GM13977 (cell line): ENCODE results near the gene SRGAP2C.
"Not testable (repeated sequence)": the region's sequence is repeated elsewhere in the genome, so short reads cannot be mapped to it uniquely, and the experiment has no call there.

Source experiments
- DNase-seq: peaks from one replicate; pipeline ENCODE4 v3.0.0; 2012; ENCODE audit warnings: low spot score
- in situ Hi-C: fragments of 300-500 bp; cut with MboI; formaldehyde crosslinking; loops from one replicate; pipeline ENCODE4 v1.12.0; 2022; ENCODE audit warnings: low sequenced_read_pairs, low pct_unique_long_range_greater_than_20kb, mixed read lengths, inconsistent platforms; ENCODE audit not compliant: unreplicated experiment

SRGAP2C gene

GRCh38 chr1:121178197-121178596, 6.6 kb upstream of the SRGAP2C start:
- DNase-seq, in situ Hi-C loops: not testable (repeated sequence)

DNA sequence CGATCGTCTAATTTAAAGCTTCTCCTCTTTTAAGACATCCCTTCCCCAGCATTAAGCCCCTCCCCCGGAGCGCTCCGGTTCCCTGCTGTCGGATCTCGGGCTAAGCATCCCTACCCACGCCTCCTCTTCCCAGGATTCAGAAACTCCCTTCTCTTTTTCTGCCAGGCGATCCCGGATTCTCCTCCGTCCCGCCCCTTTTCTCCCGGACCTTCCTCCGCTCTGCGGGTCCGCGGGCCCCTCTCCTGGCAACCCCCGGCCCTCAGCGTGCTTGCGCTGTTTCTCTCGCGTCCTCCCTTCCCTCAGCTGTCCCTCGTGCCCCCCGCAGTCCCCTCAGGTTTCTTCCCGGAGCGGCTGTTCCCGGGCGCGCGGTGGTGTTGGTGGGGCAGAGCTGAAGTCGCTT, 908 bp upstream of the SRGAP2C start:
- DNase-seq, in situ Hi-C loops: not testable (repeated sequence)

- DNase-seq, in situ Hi-C loops: not testable (repeated sequence)
Measured at GRCh38 chr1:121185140-121185708, 449 bp downstream of the SRGAP2C start.

GRCh38 chr1:121186191-121186590, 1.4 kb downstream of the SRGAP2C start:
- in situ Hi-C loops, DNase-seq: not testable (repeated sequence)

GRCh38 chr1:121187914-121188313, 3.1 kb downstream of the SRGAP2C start:
- DNase-seq, in situ Hi-C loops: not testable (repeated sequence)

DNA sequence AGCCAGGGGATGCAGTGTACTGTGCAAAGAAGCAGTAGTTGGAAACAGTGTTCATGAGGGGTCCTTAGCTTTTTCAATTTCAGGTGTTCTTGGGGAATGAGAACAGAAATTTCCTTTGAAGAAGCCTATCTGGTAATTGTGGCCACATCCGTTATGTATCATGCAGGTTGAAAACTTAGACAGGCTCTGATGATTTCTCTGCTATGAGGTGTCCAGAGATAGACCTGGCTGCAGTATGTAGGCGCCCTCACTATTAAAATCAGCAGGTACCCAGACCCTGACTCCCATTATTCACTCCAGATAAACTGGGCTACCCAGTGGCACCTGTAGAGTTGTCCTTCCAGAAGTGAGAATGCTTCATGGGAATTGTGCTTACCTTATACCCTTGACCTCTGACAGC, 7.7 kb downstream of the SRGAP2C start:
- DNase-seq, in situ Hi-C loops: not testable (repeated sequence)

DNA sequence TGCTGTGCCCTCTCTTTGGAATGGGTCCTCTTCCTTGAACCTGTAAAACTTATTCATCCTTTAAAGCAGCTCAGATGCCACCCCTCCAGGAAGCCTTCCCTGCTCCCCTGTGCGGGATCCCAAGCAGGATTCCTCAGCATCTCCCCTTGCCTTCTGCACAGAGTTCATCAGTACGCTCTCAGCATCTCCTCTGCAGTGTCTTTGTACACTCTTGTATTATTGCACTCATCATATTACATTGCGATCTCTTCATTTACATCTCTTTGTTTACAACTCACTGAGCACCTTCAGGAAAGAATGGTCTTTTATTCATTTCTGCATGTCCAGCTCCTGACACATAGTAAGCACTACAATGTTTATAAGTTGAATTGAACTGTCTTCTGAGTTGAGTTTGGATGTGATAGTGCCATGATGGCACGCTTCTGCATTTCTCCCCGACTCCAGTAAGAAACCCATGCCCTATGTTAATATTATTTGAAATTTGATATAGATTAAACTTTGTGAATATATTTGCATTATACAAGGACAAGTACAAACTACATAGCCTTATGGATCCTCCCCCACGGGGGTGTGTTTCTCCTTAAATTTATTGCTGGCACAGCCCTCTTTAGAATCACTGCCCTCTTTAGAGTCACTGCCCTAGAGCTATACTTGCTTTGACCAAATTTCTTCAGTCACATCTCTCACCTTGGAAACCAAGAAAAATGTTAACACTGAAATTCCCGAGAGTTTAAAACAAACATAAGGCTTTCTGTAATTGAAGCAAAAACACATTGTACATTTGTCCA, 12.5 kb downstream of the SRGAP2C start:
- in situ Hi-C loops, DNase-seq: not testable (repeated sequence)

DNA sequence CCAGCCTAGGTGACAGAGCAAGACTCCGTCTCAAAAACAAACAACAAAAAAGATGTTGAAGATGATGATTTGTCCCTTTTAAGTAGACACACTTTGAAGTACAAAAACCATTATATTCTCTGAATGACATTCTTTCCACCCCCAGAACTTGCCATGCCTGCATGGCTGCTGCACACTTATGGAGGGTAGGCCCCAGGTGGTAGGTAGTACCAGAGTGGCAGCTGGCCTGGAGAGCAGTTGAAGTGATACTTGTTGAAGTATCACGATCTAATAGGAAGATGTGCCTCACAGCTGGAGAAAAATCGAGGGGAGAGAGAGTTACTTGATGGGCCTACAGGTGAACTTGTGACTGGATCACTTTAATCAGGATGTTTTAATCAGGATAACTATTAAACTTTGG, 15.0 kb downstream of the SRGAP2C start:
- DNase-seq, in situ Hi-C loops: not testable (repeated sequence)

DNA sequence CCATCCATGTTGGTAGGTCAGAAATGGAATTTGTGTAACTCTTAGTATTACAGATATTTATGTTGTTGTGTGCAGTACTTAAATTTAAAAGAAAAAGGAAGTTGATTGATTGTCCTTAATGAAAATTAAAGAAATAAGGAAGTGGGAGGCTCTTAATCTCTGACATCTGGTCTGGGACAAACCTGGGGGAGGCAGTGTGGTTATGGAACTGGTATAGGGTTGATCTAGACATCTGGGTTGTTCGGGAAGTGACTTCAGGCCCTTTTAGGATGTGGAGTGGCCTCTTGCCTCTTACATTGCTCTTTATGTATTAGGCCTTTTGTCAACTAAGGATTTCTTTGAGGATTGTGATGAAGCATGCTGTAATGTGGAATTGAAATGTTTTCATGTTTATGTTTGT, 15.5 kb downstream of the SRGAP2C start:
- in situ Hi-C loops, DNase-seq: not testable (repeated sequence)

DNA sequence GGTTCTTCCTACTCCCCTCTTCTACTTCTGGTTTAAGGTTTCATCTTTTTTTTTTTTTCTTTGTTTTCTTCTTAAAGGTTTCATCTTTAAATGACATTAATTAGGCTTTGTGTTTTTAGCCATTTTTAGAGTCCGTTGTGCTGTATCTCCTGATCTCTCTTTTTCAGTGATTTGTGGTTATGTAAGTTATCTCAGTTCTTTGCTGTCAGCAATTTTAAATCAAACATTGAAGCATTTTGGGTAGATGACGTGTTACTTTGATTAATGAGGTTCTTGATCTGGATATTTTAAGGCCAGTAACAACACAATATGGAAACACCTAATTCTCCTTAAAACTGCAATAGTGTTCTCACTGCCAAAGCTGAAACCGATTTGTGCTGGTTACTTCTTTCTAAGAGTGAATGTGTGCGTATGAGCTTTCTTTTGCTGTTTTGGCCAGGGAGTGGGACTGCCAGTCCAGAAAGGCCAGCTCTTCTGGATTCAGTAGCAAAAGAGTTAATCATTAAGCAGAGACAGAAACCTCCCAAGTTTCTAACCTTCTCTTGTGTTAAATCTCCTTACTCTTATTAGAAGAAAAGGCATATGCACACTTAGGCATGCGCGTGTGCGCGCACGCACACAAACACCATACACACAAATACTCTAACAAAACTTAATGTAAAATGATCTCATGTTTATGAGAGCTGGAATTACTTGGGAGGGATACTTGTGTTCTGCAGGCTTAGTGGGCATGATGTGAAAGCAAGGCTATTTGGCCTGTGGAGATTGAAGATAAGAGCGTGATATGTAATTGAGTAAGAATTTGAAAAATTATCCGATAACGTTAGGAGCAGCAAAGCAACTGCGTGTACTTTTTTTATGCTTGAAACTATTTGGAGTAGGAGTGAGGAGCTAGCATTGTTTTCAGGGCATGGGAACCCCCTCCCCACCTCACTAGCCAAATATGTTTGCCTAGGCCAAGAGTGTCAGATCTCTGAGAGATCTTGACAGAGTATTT, 16.5 kb downstream of the SRGAP2C start:
- in situ Hi-C loops, DNase-seq: not testable (repeated sequence)

DNA sequence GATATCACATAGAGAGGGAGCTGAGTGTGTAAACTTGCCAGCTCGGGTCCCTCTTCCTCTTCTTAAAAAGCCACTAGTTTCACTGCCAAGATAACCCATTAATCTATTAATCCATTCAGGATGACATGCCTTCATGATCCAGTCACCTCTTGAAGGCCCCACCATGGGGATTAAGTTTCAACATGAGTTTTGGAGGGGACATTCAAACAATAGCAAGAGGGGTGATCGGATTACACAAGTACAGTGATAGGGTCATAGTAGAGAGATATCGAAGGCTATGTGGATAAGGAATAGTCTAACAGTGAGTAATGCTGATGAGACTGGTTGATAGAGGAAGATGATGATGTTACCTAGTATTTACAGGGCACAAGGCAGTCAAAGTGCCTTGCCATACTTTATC, 18.2 kb downstream of the SRGAP2C start:
- DNase-seq, in situ Hi-C loops: not testable (repeated sequence)

DNA sequence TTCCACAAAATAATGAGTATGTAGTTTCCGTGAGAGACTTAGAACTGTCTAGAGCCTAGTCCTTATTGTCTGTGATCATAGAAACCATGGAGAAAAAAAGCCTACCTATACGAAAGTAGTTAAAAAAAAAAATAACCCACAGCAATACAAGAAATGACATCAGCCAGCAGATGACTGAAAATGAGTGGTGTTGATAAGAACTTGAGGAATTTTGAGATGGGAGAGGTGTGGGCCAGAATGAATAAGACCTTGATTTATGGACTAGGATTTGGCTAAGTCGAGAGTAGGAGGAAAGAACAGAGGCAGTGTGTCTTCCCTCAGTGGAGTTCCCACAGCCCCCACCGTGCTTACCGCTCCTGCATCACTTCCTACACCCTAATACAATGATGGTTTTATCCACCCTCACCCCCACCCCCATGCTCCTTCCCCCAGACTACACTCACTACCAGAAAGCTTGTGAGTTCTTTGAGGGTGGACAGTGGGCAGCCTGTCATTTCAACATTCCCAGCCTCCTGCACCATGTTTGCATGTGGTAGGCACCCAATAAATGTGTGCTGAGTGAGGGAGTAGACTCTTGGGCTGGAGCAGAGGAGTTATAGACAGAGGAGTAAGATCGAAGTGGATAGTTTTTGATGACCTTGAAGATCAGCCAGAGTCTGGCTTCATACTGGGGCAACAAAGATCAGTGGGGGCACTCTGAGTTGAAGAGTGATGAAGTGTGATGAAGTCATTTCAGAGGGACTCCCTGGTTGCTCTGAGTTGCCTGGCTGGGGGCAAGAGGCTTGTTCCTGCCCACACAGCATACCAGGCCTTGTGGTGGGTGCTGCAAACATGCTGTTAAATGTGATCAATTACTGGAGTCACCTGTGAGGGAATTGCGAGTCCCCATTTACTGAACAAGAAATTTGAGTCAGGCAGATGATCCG, 21.3 kb downstream of the SRGAP2C start:
- in situ Hi-C loops, DNase-seq: not testable (repeated sequence)

DNA sequence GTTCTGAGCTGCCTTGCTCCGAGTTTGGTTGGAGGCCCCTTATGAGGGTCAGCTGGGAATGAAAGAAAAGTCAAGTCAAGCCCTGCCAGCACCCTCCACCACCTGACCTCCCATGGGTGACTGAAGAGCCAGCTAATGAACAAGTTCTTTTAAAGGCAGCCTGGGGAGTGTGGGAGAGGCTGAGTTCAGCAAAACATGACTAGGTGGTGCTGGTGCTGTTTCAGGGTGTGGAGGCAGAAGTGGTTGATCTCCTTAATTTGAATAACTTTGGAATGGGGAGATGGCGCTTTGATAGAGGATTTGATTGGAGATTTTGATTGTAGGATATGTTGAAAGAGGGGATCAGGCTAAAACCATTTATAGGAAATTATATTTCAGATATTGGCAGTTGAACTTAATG, 22.6 kb downstream of the SRGAP2C start:
- DNase-seq, in situ Hi-C loops: not testable (repeated sequence)

DNA sequence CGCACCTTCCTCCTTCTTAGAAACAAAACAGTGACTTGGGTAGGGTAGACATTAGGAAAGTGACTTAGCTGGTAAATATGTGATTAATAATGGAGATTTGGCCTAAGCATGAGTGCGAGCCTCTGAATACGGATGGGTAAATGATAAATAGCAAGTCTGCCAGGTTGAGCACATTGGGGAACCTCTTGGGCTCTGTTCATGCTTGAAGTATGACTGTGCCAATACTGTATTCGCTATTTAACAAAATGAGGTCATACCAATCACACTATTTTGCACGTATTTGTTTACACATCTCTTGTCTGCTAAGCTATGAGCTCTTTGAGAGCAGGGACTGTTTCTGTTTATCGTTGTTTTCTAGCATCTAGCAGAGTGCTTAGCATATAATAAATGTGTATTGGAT, 23.6 kb downstream of the SRGAP2C start:
- DNase-seq, in situ Hi-C loops: not testable (repeated sequence)

GRCh38 chr1:121210778-121211177, 26.0 kb downstream of the SRGAP2C start:
- in situ Hi-C loops, DNase-seq: not testable (repeated sequence)

GRCh38 chr1:121213491-121213890, 28.7 kb downstream of the SRGAP2C start:
- DNase-seq, in situ Hi-C loops: not testable (repeated sequence)

DNA sequence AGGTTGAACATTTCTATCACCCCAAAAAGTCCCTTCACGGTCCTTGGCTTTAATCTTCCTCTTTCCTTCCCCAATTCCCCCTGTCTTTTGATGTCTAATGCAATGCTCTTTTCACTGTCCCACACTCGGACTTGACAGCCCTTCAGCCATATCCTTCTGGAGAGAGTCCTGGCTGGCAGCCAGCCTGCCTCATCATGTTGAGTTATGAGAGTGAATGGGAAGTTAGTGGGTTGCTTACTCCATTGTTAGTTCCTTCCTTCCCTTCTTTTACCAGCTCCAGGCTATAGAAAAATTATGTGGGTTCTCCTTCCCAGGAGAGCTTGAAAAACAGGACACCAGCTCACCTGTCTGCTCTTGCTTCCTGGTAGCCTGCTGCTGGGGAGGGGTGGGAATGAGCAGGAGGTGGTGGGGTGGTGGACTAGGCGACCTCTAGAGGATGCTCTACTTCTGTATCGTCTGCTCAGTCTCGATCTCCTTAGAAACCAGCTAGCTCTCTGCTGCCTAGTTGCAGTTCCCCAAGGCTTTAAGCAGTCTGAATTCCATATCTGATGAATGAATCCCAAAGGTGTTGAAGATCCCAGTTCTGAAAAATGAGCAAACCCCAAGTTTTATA, 29.9 kb downstream of the SRGAP2C start:
- in situ Hi-C loops, DNase-seq: not testable (repeated sequence)
